ENCODE measurements around the gene SYT12. TPM values are rescaled to one million over a fixed set of nuclear protein-coding genes. Genes with fewer than 3 reads are reported as not detected.

SYT12 gene
- total and polyA plus RNA-seq, 4 donors: 0.47 to 12.1 (median 1.4) TPM

- no peak overlapping the region for H3K27ac ChIP-seq (ENCODE audit: low read depth in 1 of 2, low read length in 2 of 2)
Observed at GRCh38 chr11:67079065-67079705, 56.3 kb downstream of the SYT12 start.

More at GRCh38 chr11:67079065-67079705, 56.3 kb downstream of the SYT12 start:
- Histone ChIP-seq H3K36me3 (ENCODE audit: control insufficient read depth in 4 of 4, insufficient read depth in 3 of 4, low read depth in 1 of 4, low read length in 3 of 4) (no peaks in the 10 kb centered on the region), H3K4me1 (ENCODE audit: control insufficient read depth in 4 of 4, insufficient read depth in 4 of 4, low read length in 3 of 4) (peaks cover 2 to 13% (median 8%) of the 10 kb centered on the region in 4 donors), H3K9ac (ENCODE audit: low read depth in 1 of 2, low read length in 2 of 2) (no peak overlapping the region), H3K27me3 (ENCODE audit: control insufficient read depth in 4 of 4, insufficient read depth in 4 of 4, low read length in 3 of 4) (no peaks in the 10 kb centered on the region), H3K9me3 (ENCODE audit: control insufficient read depth in 4 of 4, low read length in 3 of 4) (no peaks in the 10 kb centered on the region), H3K4me3 (ENCODE audit: low read depth in 1 of 3, low read length in 3 of 3) (no peak overlapping the region)
- 91% methylated on average over 6 of the region's 6 CpGs for WGBS
- TF ChIP-seq MAX (IDR thresholded peaks at IDR 0.05): no peak
- no peak for TF ChIP-seq HNF4G (IDR thresholded peaks at IDR 0.05)
- TF ChIP-seq HNF4A (conservative IDR thresholded peaks at IDR 0.05): no peak
- no peak for TF ChIP-seq YY1 (IDR thresholded peaks at IDR 0.05)
- TF ChIP-seq TAF1 (conservative IDR thresholded peaks at IDR 0.05): no peak
- no peak for TF ChIP-seq RXRA (IDR thresholded peaks at IDR 0.05)
- TF ChIP-seq EGR1 (IDR thresholded peaks at IDR 0.05; ENCODE audit: low read depth in 2 of 2): no peak
- TF ChIP-seq JUND (IDR thresholded peaks at IDR 0.05): no peak
- TF ChIP-seq RAD21 (IDR thresholded peaks at IDR 0.05): no peak
- TF ChIP-seq ATF3 (IDR thresholded peaks at IDR 0.05): no peak
- no peak for TF ChIP-seq REST (IDR thresholded peaks at IDR 0.05)
- TF ChIP-seq ZBTB33 (IDR thresholded peaks at IDR 0.05): no peak
- DNase-seq (ENCODE audit: low spot score): no peak
